ENCODE measurements around the gene SKP2. TPM values are rescaled to one million over a fixed set of nuclear protein-coding genes. Genes with fewer than 3 reads are reported as not detected.

SKP2 gene
- total RNA-seq, 1 donor from 2014 or later = 31.4 TPM

DNA sequence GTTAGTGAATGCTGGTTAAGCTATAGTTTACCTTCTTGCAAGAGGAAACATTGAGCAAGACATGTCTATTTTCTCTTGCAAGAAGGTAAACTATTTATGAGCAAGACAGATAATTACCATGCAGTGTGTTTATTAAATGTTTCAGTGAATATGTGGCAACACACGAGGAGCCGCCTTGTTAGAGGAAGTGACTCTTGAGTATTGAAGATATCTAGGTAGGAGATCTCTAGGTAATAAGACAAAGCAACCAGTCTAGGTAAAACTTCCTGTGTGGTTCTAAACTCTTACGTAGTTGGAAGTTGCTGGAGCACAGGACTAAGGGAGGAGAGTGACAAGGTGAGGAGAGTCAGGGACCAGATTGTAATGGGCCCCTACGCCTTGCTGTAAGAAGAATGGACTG lies 16.8 kb downstream of the SKP2 start:
- H3K27me3 ChIP-seq (ENCODE audit: insufficient read depth, low read length) = no peaks in the 10 kb centered on the region
- H3K9me3 ChIP-seq (ENCODE audit: insufficient read depth, low read depth, low read length) = no peaks in the 10 kb centered on the region
- H3K4me1 Mint-ChIP-seq (ENCODE audit: low read depth, unreplicated experiment) = no peaks in the 10 kb centered on the region
- no peak overlapping the region for H3K4me2 ChIP-seq (ENCODE audit: low read length)
- DNase-seq (ENCODE audit: low read depth) (no peak), FAIRE-seq (no peak)
- H2AFZ ChIP-seq (ENCODE audit: low read depth, low read length) = no peak overlapping the region
- peaks cover 8% of the 10 kb centered on the region for H3K79me2 ChIP-seq (ENCODE audit: insufficient read depth, low read length)
- no peak overlapping the region for H3K9ac ChIP-seq (ENCODE audit: low read length)
- H3K4me3 Mint-ChIP-seq (ENCODE audit: unreplicated experiment) = no peak overlapping the region
- peaks cover 53% of the 10 kb centered on the region for H3K36me3 ChIP-seq (ENCODE audit: insufficient read depth, low read length)
- TF ChIP-seq EZH2 (IDR thresholded peaks at IDR 0.05; ENCODE audit: insufficient read depth, low read length) = no peak
- TF ChIP-seq, protein P1, sequence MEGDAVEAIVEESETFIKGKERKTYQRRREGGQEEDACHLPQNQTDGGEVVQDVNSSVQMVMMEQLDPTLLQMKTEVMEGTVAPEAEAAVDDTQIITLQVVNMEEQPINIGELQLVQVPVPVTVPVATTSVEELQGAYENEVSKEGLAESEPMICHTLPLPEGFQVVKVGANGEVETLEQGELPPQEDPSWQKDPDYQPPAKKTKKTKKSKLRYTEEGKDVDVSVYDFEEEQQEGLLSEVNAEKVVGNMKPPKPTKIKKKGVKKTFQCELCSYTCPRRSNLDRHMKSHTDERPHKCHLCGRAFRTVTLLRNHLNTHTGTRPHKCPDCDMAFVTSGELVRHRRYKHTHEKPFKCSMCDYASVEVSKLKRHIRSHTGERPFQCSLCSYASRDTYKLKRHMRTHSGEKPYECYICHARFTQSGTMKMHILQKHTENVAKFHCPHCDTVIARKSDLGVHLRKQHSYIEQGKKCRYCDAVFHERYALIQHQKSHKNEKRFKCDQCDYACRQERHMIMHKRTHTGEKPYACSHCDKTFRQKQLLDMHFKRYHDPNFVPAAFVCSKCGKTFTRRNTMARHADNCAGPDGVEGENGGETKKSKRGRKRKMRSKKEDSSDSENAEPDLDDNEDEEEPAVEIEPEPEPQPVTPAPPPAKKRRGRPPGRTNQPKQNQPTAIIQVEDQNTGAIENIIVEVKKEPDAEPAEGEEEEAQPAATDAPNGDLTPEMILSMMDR (IDR thresholded peaks at IDR 0.05; ENCODE audit: insufficient read depth, low read depth, low read length) = no peak
- no peak overlapping the region for H3K4me3 ChIP-seq (ENCODE audit: insufficient read depth, low read depth, low read length)
- H3K36me3 Mint-ChIP-seq (ENCODE audit: low read depth, unreplicated experiment) = peaks cover 16% of the 10 kb centered on the region
- no peaks in the 10 kb centered on the region for H3K27me3 Mint-ChIP-seq (ENCODE audit: low read depth, unreplicated experiment)
- H3K4me1 ChIP-seq (ENCODE audit: insufficient read depth, low read length) = no peaks in the 10 kb centered on the region
- no peak overlapping the region for H3K27ac Mint-ChIP-seq (ENCODE audit: unreplicated experiment)
- no peaks in the 10 kb centered on the region for H3K9me3 Mint-ChIP-seq (ENCODE audit: unreplicated experiment)
- peaks cover 14% of the 10 kb centered on the region for H4K20me1 ChIP-seq (ENCODE audit: insufficient read depth, low read length)
- no peak overlapping the region for H3K27ac ChIP-seq (ENCODE audit: low read depth, low read length)

DNA sequence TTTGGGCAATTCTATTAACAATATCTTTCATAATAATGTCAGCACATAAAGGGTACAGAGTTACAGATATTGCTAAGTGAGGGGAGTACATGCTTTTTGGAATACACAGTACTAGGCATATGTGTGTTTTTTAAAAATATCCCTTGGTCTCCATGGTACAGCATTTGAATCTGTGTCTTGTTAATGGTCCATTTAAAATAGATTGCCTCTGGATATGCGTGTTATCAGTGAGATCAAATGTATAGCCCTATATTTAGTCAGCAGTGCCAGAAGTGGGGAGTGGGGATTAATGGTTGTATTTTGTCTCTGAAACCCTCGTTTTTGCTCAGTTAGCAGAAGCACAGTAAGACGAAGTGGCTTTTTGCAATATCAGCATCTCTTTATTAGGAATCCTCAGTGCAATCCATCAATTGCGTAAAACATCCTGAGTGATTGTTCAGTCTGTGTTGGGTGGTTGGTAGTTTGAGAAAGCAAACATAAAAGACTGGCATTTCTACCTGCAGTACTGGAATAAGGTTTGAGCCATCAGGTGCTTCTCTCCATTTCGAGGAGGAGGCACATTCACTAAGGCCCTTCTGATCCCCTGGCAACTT lies 19.0 kb downstream of the SKP2 start:
- H3K9me3 ChIP-seq (ENCODE audit: insufficient read depth, low read depth, low read length) = no peaks in the 10 kb centered on the region
- no peak overlapping the region for H3K4me2 ChIP-seq (ENCODE audit: low read length)
- Mint-ChIP-seq H3K36me3 (ENCODE audit: low read depth, unreplicated experiment) (peaks cover 22% of the 10 kb centered on the region), H3K4me3 (ENCODE audit: unreplicated experiment) (no peak overlapping the region), H3K27ac (ENCODE audit: unreplicated experiment) (no peak overlapping the region), H3K27me3 (ENCODE audit: low read depth, unreplicated experiment) (no peaks in the 10 kb centered on the region), H3K4me1 (ENCODE audit: low read depth, unreplicated experiment) (no peaks in the 10 kb centered on the region), H3K9me3 (ENCODE audit: unreplicated experiment) (no peaks in the 10 kb centered on the region)
- no peak for FAIRE-seq
- DNase-seq (ENCODE audit: low read depth) = no peak
- TF ChIP-seq, protein P1 (IDR thresholded peaks at IDR 0.05; ENCODE audit: insufficient read depth, low read depth, low read length) = no peak
- no peak for TF ChIP-seq EZH2 (IDR thresholded peaks at IDR 0.05; ENCODE audit: insufficient read depth, low read length)
- no peaks in the 10 kb centered on the region for H3K4me1 ChIP-seq (ENCODE audit: insufficient read depth, low read length)
- H3K9ac ChIP-seq (ENCODE audit: low read length) = no peak overlapping the region
- no peak overlapping the region for H2AFZ ChIP-seq (ENCODE audit: low read depth, low read length)
- H3K27ac ChIP-seq (ENCODE audit: low read depth, low read length) = no peak overlapping the region
- no peak overlapping the region for H3K4me3 ChIP-seq (ENCODE audit: insufficient read depth, low read depth, low read length)
- peaks cover 63% of the 10 kb centered on the region for H3K36me3 ChIP-seq (ENCODE audit: insufficient read depth, low read length)
- H4K20me1 ChIP-seq (ENCODE audit: insufficient read depth, low read length) = peaks cover 3% of the 10 kb centered on the region
- H3K27me3 ChIP-seq (ENCODE audit: insufficient read depth, low read length) = no peaks in the 10 kb centered on the region
- no peaks in the 10 kb centered on the region for H3K79me2 ChIP-seq (ENCODE audit: insufficient read depth, low read length)

DNA sequence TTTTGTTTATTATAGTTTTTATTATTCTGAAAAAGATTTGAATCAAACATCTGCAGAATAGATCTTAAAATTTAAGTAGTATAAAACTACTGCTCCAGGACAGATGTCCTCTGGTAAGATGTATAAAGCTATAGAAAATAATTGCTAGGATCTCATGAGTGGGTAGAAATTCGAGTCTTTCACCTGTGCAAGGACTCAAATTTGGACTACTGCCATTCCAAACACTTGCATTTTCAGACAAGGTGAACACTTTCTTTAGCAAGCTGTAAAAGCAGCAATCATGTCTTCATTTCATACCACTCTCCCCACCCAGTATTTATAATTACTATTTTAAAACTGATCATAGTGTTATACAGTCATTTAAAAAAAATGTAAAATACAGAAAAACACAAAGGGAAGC lies 20.7 kb downstream of the SKP2 start:
- Histone ChIP-seq H4K20me1 (ENCODE audit: insufficient read depth, low read length) (peaks cover 3% of the 10 kb centered on the region), H3K36me3 (ENCODE audit: insufficient read depth, low read length) (peaks cover 63% of the 10 kb centered on the region), H3K4me2 (ENCODE audit: low read length) (no peak overlapping the region), H3K4me1 (ENCODE audit: insufficient read depth, low read length) (no peaks in the 10 kb centered on the region), H3K27ac (ENCODE audit: low read depth, low read length) (no peak overlapping the region), H3K27me3 (ENCODE audit: insufficient read depth, low read length) (no peaks in the 10 kb centered on the region), H3K9ac (ENCODE audit: low read length) (no peak overlapping the region), H3K79me2 (ENCODE audit: insufficient read depth, low read length) (no peaks in the 10 kb centered on the region), H2AFZ (ENCODE audit: low read depth, low read length) (no peak overlapping the region), H3K9me3 (ENCODE audit: insufficient read depth, low read depth, low read length) (no peaks in the 10 kb centered on the region), H3K4me3 (ENCODE audit: insufficient read depth, low read depth, low read length) (no peak overlapping the region)
- no peaks in the 10 kb centered on the region for H3K9me3 Mint-ChIP-seq (ENCODE audit: unreplicated experiment)
- no peak for FAIRE-seq
- no peak overlapping the region for H3K4me3 Mint-ChIP-seq (ENCODE audit: unreplicated experiment)
- DNase-seq (ENCODE audit: low read depth) = no peak
- H3K27ac Mint-ChIP-seq (ENCODE audit: unreplicated experiment) = no peak overlapping the region
- H3K36me3 Mint-ChIP-seq (ENCODE audit: low read depth, unreplicated experiment) = peaks cover 19% of the 10 kb centered on the region
- no peak for TF ChIP-seq EZH2 (IDR thresholded peaks at IDR 0.05; ENCODE audit: insufficient read depth, low read length)
- TF ChIP-seq, protein P1 (IDR thresholded peaks at IDR 0.05; ENCODE audit: insufficient read depth, low read depth, low read length) = no peak
- no peaks in the 10 kb centered on the region for H3K27me3 Mint-ChIP-seq (ENCODE audit: low read depth, unreplicated experiment)
- no peaks in the 10 kb centered on the region for H3K4me1 Mint-ChIP-seq (ENCODE audit: low read depth, unreplicated experiment)

All from astrocyte (in vitro differentiated cells and primary cell).